ENCODE measurements around the gene SLC38A2. TPM values are rescaled to one million over a fixed set of nuclear protein-coding genes. Genes with fewer than 3 reads are reported as not detected.

Gene SLC38A2
- 503 and 574 TPM in 2 replicates for total RNA-seq

GRCh38 chr12:46372544-46373300, at the start of gene SLC38A2:
Gene SLC38A2 (minus strand): TSS chr12:46372773. CDS start chr12:46371293, 1,480 bp downstream.

Other genes with a start within 250 kb of the SLC38A2 start
- gene SLC38A1, start 103.7 kb downstream of the SLC38A2 start, total RNA-seq: 36.3 and 41.2 TPM in 2 replicates

Data from bronchus fibroblast of lung (primary cell).